Naive thymus-derived CD4-positive, alpha-beta T cell (primary cell): ENCODE measurements around the gene COG5. TPM values are rescaled to one million over a fixed set of nuclear protein-coding genes. Genes with fewer than 3 reads are reported as not detected.

Source experiments
- ATAC-seq: fragments of 150-1000 bp; cut with Tn5 transposase; 2 replicates; pipeline ENCODE4 v1.10.0; 2021; ENCODE audit warnings: mild to moderate bottlenecking, moderate library complexity
- CTCF ChIA-PET: fragments of 350-600 bp; sonication (Branson Sonifier 250); formaldehyde crosslinking; loops from one replicate; lab custom pipeline; 2021; ENCODE audit warnings: antibody characterized with exemption; lab: Charles Lee
- POLR2A ChIA-PET: fragments of 350-600 bp; sonication (Branson Sonifier 250); formaldehyde crosslinking; loops from one replicate; lab custom pipeline; 2021; ENCODE audit warnings: antibody characterized with exemption, inconsistent platforms; lab: Charles Lee
- DNase-seq, 9 donors: peaks; one replicate each; pipeline versions ENCODE4 v3.0.0 to v3.0.0-alpha.2; 2020 to 2022; ENCODE audit warnings: mixed read lengths in 1 of 9
- H3K27ac ChIP-seq: one replicate; pipeline ENCODE4 v1.7.0; 2013; ENCODE audit warnings: mild to moderate bottlenecking, low read depth, low read length, moderate library complexity
- H3K27me3 ChIP-seq, 2 donors: one replicate each; pipeline ENCODE4 v1.7.0; 2013; ENCODE audit warnings: low read length in 2 of 2, mild to moderate bottlenecking in 2 of 2, moderate library complexity in 2 of 2; ENCODE audit not compliant: control insufficient read depth in 2 of 2, insufficient read depth in 2 of 2
- H3K36me3 ChIP-seq, 3 experiments: 1 replicate in 2 of 3; 2 replicates in 1 of 3; pipeline ENCODE4 v1.7.0; 2013; ENCODE audit warnings: low read length in 3 of 3, mild to moderate bottlenecking in 3 of 3, moderate library complexity in 1 of 3; ENCODE audit not compliant: insufficient read depth in 3 of 3, control insufficient read depth in 2 of 3
- H3K4me1 ChIP-seq, 2 donors: one replicate each; pipeline ENCODE4 v1.7.0; 2013; ENCODE audit warnings: low read length in 2 of 2, mild to moderate bottlenecking in 2 of 2, moderate library complexity in 1 of 2; ENCODE audit not compliant: control insufficient read depth in 2 of 2, insufficient read depth in 2 of 2
- H3K4me3 ChIP-seq: 2 replicates; pipeline ENCODE4 v1.7.0; 2013; ENCODE audit warnings: mild to moderate bottlenecking, low read length
- H3K9me3 ChIP-seq, 3 experiments: 1 replicate in 2 of 3; 2 replicates in 1 of 3; pipeline ENCODE4 v1.7.0; 2013; ENCODE audit warnings: low read length in 3 of 3; ENCODE audit not compliant: control insufficient read depth in 2 of 3
- H3K27ac Mint-ChIP-seq, 9 donors: one replicate each; pipeline ENCODE4 v1.8.0; 2020 to 2022; ENCODE audit warnings: mixed read lengths in 9 of 9, mild to moderate bottlenecking in 8 of 9, moderate library complexity in 5 of 9, inconsistent platforms in 2 of 9
- H3K27me3 Mint-ChIP-seq, 5 donors: one replicate each; pipeline ENCODE4 v1.8.0; 2021 to 2022; ENCODE audit warnings: mixed read lengths in 5 of 5, mild to moderate bottlenecking in 1 of 5
- H3K36me3 Mint-ChIP-seq, 5 donors: one replicate each; pipeline ENCODE4 v1.8.0; 2020 to 2022; ENCODE audit warnings: mixed read lengths in 5 of 5, mild to moderate bottlenecking in 3 of 5, inconsistent platforms in 1 of 5
- H3K4me1 Mint-ChIP-seq, 7 donors: one replicate each; pipeline ENCODE4 v1.8.0; 2020 to 2022; ENCODE audit warnings: mixed read lengths in 7 of 7, mild to moderate bottlenecking in 3 of 7, inconsistent platforms in 1 of 7
- H3K4me3 Mint-ChIP-seq, 10 donors: one replicate each; pipeline ENCODE4 v1.8.0; 2020 to 2022; ENCODE audit warnings: mild to moderate bottlenecking in 10 of 10, mixed read lengths in 10 of 10, moderate library complexity in 6 of 10, inconsistent platforms in 2 of 10
- H3K9me3 Mint-ChIP-seq, 11 donors: one replicate each; pipeline ENCODE4 v1.8.0; 2020 to 2022; ENCODE audit warnings: mixed read lengths in 11 of 11, mild to moderate bottlenecking in 4 of 11, inconsistent platforms in 1 of 11, moderate library complexity in 1 of 11
- intact Hi-C, 2 donors: fragments of 100-400 bp; cut with micrococcal nuclease; formaldehyde crosslinking; loops; one replicate each; pipeline ENCODE4 v1.15.1; 2023
- polyA plus RNA-seq, 2 donors: library from polyadenylated mRNA; unstranded; fragments of 300-500 nt; fragmentation: Illumina TruSeq; gene quantifications; one replicate each; pipeline ENCODE4 v1.2.3, GENCODE V29; 2021
- total RNA-seq, 6 experiments: library from RNA in 5 of 6; stranded (reverse) in 5 of 6; gene quantifications; 1 replicate in 5 of 6; 2 replicates in 1 of 6; pipeline ENCODE4 v1.2.3 and lab custom pipeline; 2021 to 2026

The COG5 gene
- total and polyA plus RNA-seq, 7 experiments from 2014 or later = 24.7 to 77.0 (median 48.0) TPM

GRCh38 chr7:107168233-107169119 is 395.2 kb downstream of the COG5 start, which contains the start of gene HBP1:
HBP1 (plus strand) TSS chr7:107169003; CDS start chr7:107179894, 10,891 bp downstream.
- intact Hi-C loops = loop anchor here (1.0 to 5.0 kb wide), 27 partner anchors 12 to 1636 kb away; partner anchors contain the start of genes CCDC71L (in 2 of the 2), COG5 (in 2 of the 2), DLD (in 2 of the 2) and DNAJB9 (in 2 of the 2)

DNA sequence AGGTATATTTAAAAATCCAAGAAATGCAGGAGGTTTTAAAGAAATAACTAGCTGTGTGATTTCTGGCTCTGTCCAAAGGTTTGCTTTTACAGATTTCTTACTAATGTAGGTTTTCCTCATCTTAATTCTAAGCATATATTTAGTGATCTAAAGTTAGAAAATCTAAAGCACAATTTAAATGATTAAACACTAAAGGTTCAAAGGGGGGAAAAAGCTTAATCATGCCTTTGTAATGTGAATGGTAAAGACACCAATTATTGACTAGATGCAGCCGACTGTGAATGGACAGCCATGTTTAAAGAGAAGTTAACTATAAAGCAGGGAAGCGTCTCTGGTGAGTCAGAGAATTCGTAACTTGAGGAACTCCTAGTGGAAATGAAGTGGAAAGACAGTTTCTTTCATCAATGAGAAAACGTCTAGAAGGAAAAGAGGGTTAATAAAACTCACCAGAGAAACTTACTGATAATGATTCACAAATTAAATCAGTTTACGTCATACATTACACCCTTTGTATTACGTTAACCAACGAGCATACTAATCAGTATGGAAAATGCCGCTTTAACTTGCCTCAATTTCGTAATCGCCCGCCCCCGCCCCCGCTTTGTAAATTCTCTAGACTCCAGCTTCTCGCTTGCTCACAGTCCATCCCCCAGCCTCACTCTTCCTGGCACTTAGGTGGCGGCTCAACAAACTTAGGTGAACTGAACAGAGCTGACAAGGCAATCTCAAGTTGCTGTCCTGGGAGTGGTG is 396.1 kb downstream of the COG5 start:
- Mint-ChIP-seq H3K27me3 (peaks cover 0 to 30% (median 0%) of the 10 kb centered on the region in 5 donors), H3K4me3 (peak overlapping the region; percentile 88 to 100 (median 96)), H3K27ac (peak overlapping the region; percentile 98 to 100 (median 99)), H3K36me3 (peaks cover 0 to 7% (median 0%) of the 10 kb centered on the region in 5 donors), H3K9me3 (peaks cover 0 to 2% (median 0%) of the 10 kb centered on the region in 11 donors), H3K4me1 (peaks cover 17 to 42% (median 33%) of the 10 kb centered on the region in 7 donors)
- Histone ChIP-seq H3K27me3 (no peaks in the 10 kb centered on the region), H3K4me3 (peak overlapping the region; percentile 84), H3K36me3 (peaks cover 0 to 17% (median 3%) of the 10 kb centered on the region in 3 experiments), H3K4me1 (peaks cover 20 to 27% of the 10 kb centered on the region in 2 donors), H3K27ac (peak overlapping the region; percentile 100), H3K9me3 (no peaks in the 10 kb centered on the region)
- peak; percentile 18 for ATAC-seq
- peak in 2 of 9 donors; percentile 58 to 89 for DNase-seq
- intact Hi-C loops = loop anchor here (1.0 to 5.0 kb wide), 26 partner anchors 13 to 1635 kb away; partner anchors contain the start of genes CCDC71L (in 2 of the 2), COG5 (in 2 of the 2), DLD (in 2 of the 2) and DNAJB9 (in 2 of the 2)
- ChIA-PET POLR2A (interaction anchor here (0.5 to 4.2 kb wide), 33 partner anchors 10 to 1476 kb away, joined by 3 to 79 read pairs (median 7); partner anchors contain the start of genes CBLL1, CCDC71L, COG5 and DNAJB9), CTCF (interaction anchor here (0.6 to 6.8 kb wide), 5 partner anchors 12 to 882 kb away, joined by 3 to 67 read pairs (median 4); partner anchors contain the start of gene NAMPT)

More at GRCh38 chr7:107168233-107169119, 395.2 kb downstream of the COG5 start, which contains the start of gene HBP1:
- Histone ChIP-seq H3K9me3 (no peaks in the 10 kb centered on the region), H3K36me3 (peaks cover 0 to 17% (median 3%) of the 10 kb centered on the region in 3 experiments), H3K27me3 (no peaks in the 10 kb centered on the region), H3K4me1 (peaks cover 28 to 35% of the 10 kb centered on the region in 2 donors), H3K4me3 (peak within 1 kb of the TSS; percentile 84), H3K27ac (peak within 1 kb of the TSS; percentile 100)
- POLR2A ChIA-PET = interaction anchor here (0.5 to 4.2 kb wide), 42 partner anchors 9 to 1637 kb away, joined by 3 to 79 read pairs (median 5); partner anchors contain the start of genes CBLL1, CCDC71L, COG5 and DNAJB9
- H3K27me3 Mint-ChIP-seq = peaks cover 0 to 28% (median 0%) of the 10 kb centered on the region in 5 donors
- ATAC-seq (peak; percentile 87), DNase-seq (peak; percentile 80 to 100 (median 99))
- H3K27ac Mint-ChIP-seq = peak within 1 kb of the TSS; percentile 98 to 100 (median 99)
- CTCF ChIA-PET = interaction anchor here (0.6 to 6.8 kb wide), 7 partner anchors 13 to 883 kb away, joined by 3 to 67 read pairs (median 4); partner anchors contain the start of gene NAMPT
- peaks cover 25 to 50% (median 41%) of the 10 kb centered on the region in 7 donors for H3K4me1 Mint-ChIP-seq
- peaks cover 0 to 7% (median 0%) of the 10 kb centered on the region in 5 donors for H3K36me3 Mint-ChIP-seq
- peaks cover 0 to 2% (median 0%) of the 10 kb centered on the region in 11 donors for H3K9me3 Mint-ChIP-seq
- H3K4me3 Mint-ChIP-seq = peak within 1 kb of the TSS; percentile 92 to 100 (median 96)

DNA sequence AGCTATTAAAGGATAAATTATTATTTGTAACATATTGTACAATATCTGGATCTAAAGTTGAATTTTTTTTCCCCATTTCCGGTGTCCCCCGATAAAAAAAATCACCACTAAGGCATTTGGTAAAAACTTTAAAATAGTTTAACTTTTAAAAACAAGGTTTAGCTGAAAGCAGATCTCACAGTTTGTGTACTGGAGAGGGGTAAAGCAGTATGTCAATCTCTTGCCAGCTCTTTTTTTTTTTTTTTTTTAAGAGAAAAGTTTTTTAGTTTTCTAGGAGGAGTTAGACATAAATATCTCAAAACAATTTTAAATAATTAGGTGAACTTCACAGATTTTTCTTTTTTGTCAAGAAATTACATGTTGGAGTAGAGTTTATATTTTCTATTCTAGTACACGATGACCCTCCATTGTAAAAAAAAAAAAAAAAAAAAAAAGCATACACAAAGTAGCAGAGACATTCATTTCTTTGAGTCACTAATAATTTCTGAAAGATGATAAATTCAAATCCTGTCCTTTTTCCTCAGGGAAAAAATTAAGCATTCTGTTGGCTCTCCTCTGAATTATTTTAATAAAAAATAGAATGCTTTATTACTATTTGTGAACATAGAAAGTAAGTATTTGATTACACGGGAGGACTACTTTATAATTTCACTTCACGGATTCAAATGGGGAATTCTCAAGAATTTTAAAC is 396.8 kb downstream of the COG5 start:
- H3K27me3 Mint-ChIP-seq = peaks cover 0 to 30% (median 0%) of the 10 kb centered on the region in 5 donors
- H3K27ac ChIP-seq = peak overlapping the region; percentile 100
- POLR2A ChIA-PET = interaction anchor here (0.7 to 4.2 kb wide), 11 partner anchors 15 to 1050 kb away, joined by 3 to 79 read pairs (median 17); partner anchors contain the start of genes CBLL1, COG5 and DUS4L
- peak overlapping the region; percentile 98 to 100 (median 99) for H3K27ac Mint-ChIP-seq
- CTCF ChIA-PET = interaction anchor here (6.8 kb wide), 1 partner anchor 17 kb away, joined by 67 read pairs; no protein-coding TSS in a partner anchor
- H3K9me3 ChIP-seq = no peaks in the 10 kb centered on the region
- ATAC-seq (no peak), DNase-seq (no peak)
- peaks cover 15 to 26% of the 10 kb centered on the region in 2 donors for H3K4me1 ChIP-seq
- H3K9me3 Mint-ChIP-seq = peaks cover 0 to 2% (median 0%) of the 10 kb centered on the region in 11 donors
- peak overlapping the region; percentile 84 for H3K4me3 ChIP-seq
- peak overlapping the region; percentile 88 to 100 (median 96) for H3K4me3 Mint-ChIP-seq
- H3K36me3 Mint-ChIP-seq = peaks cover 0 to 5% (median 0%) of the 10 kb centered on the region in 5 donors
- peaks cover 0 to 17% (median 3%) of the 10 kb centered on the region in 3 experiments for H3K36me3 ChIP-seq
- no peaks in the 10 kb centered on the region for H3K27me3 ChIP-seq
- intact Hi-C loops = loop anchor here (5.0 kb wide), 5 partner anchors 375 to 1635 kb away; partner anchors contain the start of gene RINT1 (in 1 of the 2)
- H3K4me1 Mint-ChIP-seq = peaks cover 15 to 36% (median 29%) of the 10 kb centered on the region in 7 donors

- H3K4me3 ChIP-seq = no peak overlapping the region
- no peaks in the 10 kb centered on the region for H3K9me3 ChIP-seq
- ChIA-PET POLR2A (interaction anchor here (0.6 to 1.4 kb wide), 4 partner anchors 9 to 302 kb away, joined by 3 to 5 read pairs (median 4); no protein-coding TSS in a partner anchor), CTCF (interaction anchor here (6.8 kb wide), 1 partner anchor 15 kb away, joined by 67 read pairs; no protein-coding TSS in a partner anchor)
- DNase-seq (no peak), ATAC-seq (no peak)
- Mint-ChIP-seq H3K9me3 (peaks cover 0 to 2% (median 0%) of the 10 kb centered on the region in 11 donors), H3K4me3 (no peak overlapping the region), H3K27me3 (peaks cover 0 to 30% (median 0%) of the 10 kb centered on the region in 5 donors), H3K4me1 (peaks cover 9 to 23% (median 18%) of the 10 kb centered on the region in 7 donors), H3K36me3 (peaks cover 0 to 1% (median 0%) of the 10 kb centered on the region in 5 donors), H3K27ac (peak overlapping the region in 3 of 9 donors; percentile 14 to 98 (median 66))
- peaks cover 0 to 12% (median 0%) of the 10 kb centered on the region in 3 experiments for H3K36me3 ChIP-seq
- H3K27me3 ChIP-seq = no peaks in the 10 kb centered on the region
- intact Hi-C loops = loop anchor here (5.0 kb wide), 5 partner anchors 373 to 1633 kb away; partner anchors contain the start of gene RINT1 (in 1 of the 2)
- peaks cover 4 to 16% of the 10 kb centered on the region in 2 donors for H3K4me1 ChIP-seq
- no peak overlapping the region for H3K27ac ChIP-seq
Measured at GRCh38 chr7:107165341-107165740, 398.4 kb downstream of the COG5 start.

GRCh38 chr7:107164092-107164491 is 399.6 kb downstream of the COG5 start:
- Histone ChIP-seq H3K9me3 (no peaks in the 10 kb centered on the region), H3K36me3 (peaks cover 0 to 3% (median 0%) of the 10 kb centered on the region in 3 experiments), H3K4me1 (peaks cover 0 to 10% of the 10 kb centered on the region in 2 donors), H3K4me3 (no peak overlapping the region), H3K27me3 (no peaks in the 10 kb centered on the region), H3K27ac (no peak overlapping the region)
- Mint-ChIP-seq H3K27ac (peak overlapping the region in 1 of 9 donors; percentile 4), H3K27me3 (peaks cover 0 to 30% (median 0%) of the 10 kb centered on the region in 5 donors), H3K4me3 (no peak overlapping the region), H3K4me1 (peaks cover 2 to 17% (median 12%) of the 10 kb centered on the region in 7 donors), H3K9me3 (peaks cover 0 to 2% (median 0%) of the 10 kb centered on the region in 11 donors), H3K36me3 (peaks cover 0 to 1% (median 0%) of the 10 kb centered on the region in 5 donors)
- ATAC-seq (no peak), DNase-seq (no peak)
- POLR2A ChIA-PET = interaction anchor here (0.7 to 1.2 kb wide), 4 partner anchors 14 to 579 kb away, joined by 3 to 5 read pairs (median 4); no protein-coding TSS in a partner anchor
- CTCF ChIA-PET = interaction anchor here (6.8 kb wide), 1 partner anchor 14 kb away, joined by 67 read pairs; no protein-coding TSS in a partner anchor
- intact Hi-C loops = no loop called here
